HG03108 (cell line): ENCODE measurements around the gene PVALB.

Source experiments
- ATAC-seq: cut with Tn5 transposase; IDR thresholded peaks from one replicate; pipeline ENCODE4 v1.9.1; 2021; ENCODE audit warnings: moderate library complexity; ENCODE audit not compliant: unreplicated experiment

The PVALB gene

DNA sequence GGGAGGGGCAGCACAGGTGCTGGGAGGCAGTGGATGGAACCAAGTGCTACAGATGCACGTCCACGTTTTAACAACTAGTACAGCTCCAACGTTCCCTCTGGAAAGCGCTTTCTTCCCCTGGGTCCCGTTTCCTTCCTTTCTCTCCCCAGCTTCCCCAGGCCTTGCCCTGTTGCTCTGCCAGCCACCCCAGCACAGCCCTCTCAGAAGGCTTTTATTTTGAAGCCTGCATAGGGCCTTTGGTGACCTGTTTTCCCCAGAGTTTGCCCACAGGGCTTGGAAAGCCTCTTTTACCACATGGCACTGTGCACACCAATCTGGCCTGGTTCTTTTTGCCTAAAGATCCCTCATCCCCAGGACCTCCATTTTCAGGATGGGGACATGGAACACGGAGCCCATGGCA, 30.1 kb upstream of the PVALB start:
- no peak for ATAC-seq

DNA sequence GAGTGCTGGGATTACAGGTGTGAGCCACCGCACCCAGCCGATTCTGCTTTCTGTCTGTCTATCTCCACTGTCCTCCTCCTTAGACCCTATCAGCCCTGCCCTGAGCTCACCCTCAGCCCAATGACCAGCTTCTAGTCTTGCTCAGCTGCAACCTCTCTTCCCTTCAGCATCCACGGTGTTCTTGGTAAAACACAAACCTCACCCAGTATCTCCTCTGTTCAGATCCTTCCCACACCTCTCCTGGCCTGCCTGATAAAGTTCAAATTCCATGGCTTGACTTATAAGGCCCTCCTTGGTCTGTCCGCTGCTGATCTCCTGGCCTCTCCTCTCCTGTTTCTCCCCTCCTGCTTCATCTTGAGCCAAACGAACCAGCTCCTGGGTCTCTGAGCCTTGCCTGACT, 29.4 kb upstream of the PVALB start:
- ATAC-seq: no peak

DNA sequence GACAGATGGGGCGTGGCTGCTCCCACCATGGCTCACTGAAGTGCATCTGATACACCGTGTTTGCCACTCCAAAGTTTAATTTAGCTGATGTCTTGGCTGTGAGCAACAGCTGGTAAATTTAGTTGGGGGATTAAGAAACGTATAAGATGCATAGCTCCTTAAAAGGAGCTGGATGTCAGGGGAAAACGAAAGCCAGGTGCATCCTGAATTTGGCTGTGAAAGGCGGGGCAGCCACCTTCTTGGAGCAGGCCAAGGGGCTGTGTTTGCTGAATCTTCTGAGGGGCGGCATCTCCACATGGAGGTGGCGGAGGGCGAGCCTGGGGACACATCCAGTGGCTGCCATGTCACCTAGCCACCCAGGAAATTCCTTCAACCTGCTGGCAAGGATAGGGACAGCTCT, 23.3 kb upstream of the PVALB start:
- ATAC-seq: no peak

DNA sequence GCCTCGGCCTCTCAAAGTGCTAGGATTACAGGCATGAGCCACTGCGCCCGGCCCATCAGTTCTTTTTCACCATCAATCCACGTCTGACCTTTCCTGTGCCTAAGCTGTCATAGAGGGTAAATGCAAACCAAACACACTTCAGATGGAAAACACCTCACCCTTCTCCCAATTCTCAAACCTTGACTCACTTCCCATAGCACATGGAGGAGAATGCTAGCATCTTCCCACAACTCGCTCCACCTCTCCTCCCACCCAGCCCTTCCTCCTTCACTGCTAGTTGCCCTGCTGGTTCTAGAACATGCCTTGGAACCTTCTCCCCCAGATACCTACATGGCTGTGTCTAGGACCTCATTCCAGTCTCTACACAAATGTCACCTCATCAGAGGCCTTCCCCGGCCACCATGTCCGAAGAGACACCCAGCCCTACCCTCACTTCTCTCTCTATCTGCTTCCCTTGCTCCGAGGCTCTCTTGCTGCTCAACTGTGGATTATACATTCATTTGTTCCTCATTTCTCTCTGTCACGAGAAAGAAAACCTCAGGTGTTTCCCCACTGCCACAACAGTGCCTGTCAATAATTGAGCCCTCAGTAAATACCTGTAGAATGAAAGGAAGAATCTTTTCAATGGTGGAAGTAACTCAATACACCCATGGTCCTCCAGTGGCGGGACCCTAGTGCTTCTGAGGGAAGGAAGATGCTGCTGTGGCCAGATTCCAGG, 22.7 kb upstream of the PVALB start:
- no peak for ATAC-seq

DNA sequence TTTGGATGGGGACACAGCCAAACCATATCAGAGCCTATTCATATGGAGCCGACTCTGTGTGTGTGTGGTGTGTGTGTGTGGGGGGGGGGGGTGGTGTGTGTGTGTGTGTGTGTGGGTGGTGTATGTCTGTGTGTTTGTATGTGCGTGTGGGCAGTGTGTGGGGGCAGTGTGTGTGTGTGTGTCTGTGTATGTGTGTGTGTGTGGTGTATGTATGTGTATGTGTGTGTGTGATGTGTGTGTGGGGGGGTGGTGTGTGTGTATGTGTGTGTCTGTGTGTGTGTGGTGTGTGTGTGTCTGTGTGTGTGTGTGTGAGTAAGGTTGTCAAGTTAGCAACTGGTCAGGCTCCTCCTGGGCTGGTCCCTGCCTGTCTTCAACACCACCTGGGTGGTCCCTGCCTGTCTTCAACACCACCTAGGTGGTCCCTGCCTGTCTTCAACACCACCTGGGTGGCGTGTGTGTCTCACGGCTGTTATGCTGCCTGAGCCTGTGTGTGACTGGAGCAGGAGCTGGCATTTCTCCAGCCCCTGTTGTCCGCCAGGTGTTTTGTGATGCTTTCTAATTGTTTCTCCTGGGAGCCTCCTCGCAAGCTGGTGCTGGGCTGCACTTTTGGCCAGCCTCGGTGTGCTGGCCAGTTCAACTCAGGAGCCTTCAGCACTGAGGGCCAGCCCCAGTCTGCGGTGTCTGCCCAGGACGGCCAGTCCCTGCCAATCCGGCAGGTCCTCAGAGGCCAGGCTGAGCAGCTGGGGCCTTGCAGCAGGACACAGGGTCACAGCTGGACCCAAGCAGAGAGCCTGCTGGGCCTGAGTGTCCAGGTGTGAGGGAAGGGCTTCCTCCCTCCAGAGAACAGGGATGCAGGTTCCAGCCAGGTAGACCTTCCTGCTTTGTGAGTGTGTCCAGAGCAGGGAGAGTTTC, 21.5 kb upstream of the PVALB start:
- ATAC-seq: no peak

DNA sequence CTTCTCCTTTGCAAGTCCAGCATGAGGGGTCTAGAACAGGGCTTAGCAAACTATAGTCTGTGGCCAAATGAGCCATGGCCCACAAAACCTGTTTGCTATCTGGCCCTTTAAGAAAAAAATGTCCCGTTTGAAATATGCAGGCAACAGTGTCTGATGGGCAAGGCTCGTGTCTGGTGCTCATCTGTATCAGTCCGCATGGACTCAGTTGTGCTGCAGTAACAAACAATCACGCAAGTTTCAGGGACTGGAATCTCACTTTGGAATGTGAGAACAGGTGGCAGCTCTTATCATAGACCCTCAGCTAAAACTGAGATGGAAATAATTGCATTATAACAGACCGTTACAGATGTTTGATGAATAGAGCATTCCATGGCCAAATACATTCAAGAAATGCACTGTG, 19.1 kb upstream of the PVALB start:
- no peak for ATAC-seq

DNA sequence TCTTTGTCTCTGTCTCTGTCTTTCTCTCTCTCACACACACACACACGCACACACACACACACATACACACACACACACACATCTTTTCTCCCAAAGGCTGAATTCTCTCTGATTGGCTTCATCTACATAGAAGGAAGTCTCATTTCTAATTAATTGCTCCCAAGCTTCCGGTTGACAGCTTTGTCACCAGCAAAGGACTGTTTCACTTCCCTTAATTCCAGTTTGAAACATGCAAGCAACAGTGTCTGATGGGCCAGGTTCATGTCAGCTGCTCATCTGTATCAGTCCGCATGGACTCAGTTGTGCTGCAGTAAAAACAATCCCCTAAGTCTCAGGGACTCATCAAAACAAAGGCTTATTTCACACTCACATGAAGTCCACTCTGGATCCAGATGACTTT, 16.2 kb upstream of the PVALB start:
- no peak for ATAC-seq

DNA sequence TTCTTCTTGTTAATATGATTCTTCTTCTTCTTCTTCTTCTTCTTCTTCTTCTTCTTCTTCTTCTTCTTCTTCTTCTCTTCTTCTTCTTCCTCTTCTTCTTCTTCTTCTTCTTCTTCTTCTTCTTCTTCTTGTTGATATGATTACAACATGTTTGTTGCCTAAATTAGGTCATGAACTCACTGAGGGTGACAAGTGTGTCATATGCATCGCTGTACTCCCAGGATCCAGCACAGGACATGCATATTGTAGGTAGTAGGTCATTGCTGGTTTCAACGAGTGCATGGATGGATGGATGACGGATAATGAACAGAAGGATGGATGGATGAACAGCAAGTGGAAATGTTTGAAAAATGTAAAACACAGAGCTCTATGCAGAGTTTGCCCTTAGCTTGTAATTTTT, 14.9 kb upstream of the PVALB start:
- no peak for ATAC-seq

DNA sequence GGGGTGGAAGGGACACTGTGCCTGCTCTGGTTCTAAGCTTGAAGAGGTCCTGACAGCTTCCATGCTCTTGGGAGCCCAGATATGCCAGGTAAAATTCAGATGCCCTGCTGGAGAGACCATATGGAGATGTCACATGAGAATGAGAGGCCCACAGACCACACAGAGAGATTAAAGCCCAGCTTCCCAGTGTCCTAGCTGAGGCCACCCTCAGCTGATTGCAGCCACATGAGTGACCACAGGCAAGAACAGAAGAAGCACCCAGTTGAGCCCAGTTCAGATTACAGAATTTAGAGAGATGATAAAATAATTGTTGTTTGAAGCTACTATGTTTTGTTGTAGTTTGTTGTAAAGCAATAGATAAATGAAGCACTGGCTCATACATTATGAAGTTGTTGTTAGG, 14.4 kb upstream of the PVALB start:
- ATAC-seq: no peak

DNA sequence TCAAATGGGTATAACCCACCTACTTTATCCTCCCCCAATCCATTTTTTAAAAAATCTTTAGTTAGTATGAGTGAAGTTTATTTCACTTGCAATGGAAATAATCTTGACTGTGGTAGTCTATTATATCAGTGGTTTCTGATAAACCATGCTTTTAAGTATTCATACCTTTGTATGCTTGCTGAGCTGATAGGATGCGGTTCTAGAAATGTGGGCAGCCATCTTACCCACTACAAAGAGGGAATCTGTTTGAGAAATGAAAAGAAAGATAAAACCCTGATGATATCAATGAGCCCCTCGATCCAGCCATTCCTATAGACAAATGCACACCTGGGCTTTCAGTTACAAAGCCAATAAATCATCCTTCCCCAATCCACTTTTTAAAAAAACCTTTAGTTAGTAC, 13.8 kb upstream of the PVALB start:
- ATAC-seq: no peak

DNA sequence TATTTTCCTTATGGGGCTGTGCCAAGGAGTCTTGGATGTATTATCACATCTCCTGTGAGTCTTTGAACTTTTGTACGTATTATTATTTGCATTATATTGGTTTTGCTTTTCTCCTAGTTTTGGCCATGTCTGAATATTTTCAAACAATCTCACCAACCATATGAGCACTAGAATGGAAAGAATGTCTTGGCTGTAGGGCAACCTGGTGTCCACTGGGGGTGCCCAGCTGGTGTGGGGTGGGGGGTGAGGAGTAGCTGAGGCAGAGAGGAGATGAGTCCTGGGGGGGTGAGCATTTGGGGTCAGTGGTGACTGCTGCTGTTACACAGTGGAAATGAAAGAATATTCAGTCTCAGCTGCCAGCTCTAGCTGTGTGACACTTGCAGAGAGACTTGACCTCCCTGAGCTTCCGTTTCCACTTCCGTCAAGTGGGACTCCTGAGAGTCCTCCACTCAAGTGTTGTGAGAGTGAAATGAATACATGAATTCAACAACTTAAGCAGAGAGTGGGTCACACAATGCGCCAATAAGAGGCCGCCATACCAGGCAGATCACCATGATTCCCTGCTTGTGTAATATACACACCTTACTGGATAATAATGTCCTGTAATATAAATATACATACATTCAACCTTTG, 12.7 kb upstream of the PVALB start:
- no peak for ATAC-seq

DNA sequence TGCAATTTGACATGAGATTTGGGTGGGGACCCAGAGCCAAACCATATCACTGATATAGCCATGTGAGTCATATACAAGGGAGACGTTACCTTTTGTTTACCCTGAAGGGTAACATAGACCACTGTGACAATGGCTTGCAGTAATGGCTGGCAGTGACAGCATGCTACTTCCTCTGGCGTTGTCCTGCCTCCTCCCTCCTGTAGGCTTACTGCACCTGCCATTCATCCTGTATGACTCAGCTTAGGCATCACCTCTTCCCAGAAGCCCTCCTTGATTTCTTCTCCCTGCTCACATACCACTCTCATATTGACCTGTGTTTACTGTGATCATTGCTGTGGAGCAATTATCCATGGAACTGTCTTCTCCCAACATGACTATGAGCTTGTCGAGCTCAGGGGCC, 12.0 kb upstream of the PVALB start:
- ATAC-seq: no peak

DNA sequence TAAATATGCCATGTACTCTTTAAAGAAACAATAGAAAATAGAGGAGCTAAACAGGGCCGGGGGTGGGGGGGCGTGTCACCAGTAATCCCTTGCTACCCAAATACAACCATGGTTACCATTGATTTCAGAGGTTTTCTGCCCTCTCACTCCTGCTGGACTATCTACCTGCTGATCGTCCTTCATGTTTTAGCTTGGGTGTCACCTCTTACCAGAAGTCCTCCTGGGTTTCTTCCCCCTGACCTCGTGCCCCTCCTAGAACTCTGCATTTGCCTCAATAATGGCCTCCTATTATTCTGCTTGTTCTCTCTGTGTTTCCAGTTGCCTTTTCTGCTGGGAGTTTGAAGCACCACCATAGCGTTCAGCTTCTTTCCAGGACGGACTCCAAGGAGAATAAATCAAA, 9.4 kb upstream of the PVALB start:
- ATAC-seq: no peak

DNA sequence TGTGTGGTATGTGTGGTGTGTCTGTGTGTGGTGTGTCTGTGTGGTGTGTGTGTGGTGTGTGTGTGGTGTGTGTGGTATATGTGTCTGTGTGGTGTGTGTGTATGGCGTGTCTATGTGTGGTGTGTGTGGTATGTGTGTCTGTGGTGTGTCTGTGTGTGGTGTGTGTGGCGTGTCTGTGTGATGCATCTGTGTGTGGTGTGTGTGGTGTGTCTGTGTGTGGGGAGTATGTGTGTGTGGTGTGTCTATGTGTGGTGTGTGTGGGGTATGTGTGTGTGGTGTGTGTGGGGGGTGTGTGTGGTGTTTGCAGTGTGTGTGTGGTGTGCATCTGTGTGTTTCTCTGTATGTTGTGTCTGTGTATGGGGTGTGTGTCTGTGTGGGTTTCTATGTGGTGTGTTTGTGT, 7.8 kb upstream of the PVALB start:
- no peak for ATAC-seq

DNA sequence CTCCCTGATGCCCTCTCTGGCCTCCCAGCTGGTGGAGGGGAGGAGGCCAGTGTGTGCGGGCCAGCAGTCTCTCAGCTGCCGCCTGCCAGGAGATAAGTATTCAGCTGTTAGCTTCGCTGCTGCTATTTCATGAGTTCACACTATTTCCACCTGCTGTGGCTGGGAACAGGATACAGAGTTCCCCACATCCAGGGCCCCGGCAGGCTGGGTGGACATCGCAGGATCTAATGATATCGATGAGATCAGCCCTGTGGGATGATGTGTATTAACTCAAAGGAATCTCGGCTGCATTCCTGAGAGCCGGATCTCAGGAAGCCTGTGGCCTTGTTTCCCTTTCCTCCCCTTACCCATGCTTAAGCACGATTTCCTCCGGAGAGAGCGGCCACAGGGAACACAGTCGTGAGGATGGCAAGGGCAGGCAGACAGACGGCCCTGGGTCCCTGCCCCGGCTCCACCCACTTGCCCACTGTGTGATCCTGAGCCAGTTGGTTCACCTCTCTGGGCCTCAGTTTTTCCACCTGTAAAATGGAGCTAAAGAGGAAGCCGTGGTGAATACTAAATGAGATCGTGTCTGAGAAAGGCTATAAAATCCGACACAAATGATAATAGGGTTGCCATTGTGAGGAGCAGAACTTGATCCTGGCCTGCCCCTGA, 6.5 kb upstream of the PVALB start:
- ATAC-seq: no peak

DNA sequence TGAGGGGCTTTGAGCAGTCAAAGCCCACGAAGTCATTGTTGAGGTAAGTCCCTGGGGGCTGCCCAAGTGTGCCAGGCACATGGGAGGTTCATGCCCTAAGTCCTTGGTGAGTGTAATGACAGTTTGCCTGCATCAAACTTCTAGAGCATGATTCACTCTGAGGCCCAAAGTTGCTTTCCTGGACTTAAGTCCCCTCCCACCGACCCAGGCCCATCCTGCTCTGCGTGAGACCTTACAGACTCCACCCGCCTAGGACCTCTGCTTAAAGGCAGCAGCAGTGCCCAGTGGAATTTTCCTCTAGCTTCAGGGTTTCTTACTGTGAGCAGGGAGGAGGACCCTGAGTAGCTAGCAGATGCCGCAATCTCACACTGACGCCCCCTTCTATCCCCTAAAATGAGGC, 5.7 kb upstream of the PVALB start:
- ATAC-seq: no peak

DNA sequence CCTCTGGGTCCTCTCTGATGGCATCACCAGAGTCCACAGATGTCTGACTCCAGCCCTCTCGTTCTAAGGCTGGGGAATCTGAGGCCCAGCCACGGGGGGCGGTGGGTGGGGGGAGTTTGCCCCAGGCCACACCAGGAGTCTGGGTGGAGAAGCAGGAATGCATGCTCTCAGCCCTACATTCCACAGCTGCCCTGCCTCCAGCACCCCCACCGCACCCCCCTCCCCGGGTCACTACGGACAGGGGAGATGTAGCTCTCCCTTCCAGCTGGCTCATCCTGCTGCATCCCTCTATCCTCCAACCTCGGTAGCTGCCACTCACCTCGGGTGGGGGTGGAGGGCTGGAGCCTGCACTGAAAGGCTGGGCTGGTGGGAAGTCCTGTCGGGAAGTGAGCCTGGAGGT, 2.3 kb upstream of the PVALB start:
- ATAC-seq: no peak

DNA sequence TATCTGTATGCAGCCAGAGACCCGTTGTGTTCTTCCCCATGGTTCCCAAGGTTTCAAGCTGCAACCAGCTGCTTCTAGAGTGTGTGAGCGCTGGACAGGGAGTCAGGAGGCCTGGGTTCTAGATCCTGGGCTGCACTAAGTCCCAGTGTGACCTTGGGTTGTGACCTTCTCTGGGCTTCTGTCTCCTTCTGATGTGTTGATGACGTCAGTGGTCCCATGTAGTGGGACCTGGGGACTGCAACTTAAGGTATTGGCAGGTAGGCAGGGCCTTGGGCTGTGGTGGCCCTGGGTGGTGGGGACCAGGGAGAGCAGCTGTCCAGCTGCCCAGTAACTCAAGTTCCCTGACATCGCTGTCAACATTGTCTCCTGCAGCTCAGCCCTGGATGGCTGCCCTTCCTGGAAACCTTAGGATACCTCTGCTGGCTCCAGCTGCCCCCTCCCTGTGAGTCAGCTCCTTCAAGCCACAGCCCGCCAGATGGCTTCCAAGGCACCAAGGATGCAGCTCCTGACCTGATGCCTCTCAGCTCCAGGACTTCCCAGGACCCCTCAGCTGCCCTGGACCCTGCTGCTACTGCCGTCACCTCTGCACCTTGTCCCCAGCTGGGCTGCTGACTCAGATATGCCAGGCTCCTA, 1.3 kb upstream of the PVALB start:
- no peak for ATAC-seq

DNA sequence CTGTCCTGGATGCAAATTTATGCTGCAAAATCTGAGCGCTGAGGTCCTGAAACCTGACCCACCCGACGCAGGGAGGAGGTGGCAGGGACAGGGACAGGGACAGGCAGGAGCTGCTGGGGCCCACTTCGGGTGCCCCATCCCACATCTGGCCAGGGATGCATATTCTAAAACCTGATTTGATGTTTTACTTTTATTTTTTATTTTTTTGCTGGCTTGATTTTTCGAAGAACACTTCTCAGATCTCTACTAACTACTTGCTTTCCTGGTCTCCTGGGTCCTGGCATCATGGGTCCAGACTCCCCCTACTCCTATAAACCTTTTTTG, 652 bp upstream of the PVALB start:
- ATAC-seq: no peak

DNA sequence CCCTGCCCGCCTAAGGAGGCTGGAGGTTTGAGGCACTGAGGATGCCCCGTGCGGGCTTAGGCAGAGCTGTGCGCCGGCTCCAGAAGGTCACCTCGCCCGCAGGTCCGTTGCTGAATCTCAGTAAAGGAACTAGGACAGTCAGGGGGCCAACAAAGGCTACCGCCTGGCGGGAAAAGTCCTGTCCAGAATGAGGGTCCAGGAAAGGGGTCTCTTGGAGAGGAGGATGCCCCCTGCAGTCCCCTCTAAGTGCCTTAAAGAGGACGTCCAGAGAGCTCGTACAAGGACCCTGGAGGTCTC, 548 bp downstream of the PVALB start:
- ATAC-seq: no peak

DNA sequence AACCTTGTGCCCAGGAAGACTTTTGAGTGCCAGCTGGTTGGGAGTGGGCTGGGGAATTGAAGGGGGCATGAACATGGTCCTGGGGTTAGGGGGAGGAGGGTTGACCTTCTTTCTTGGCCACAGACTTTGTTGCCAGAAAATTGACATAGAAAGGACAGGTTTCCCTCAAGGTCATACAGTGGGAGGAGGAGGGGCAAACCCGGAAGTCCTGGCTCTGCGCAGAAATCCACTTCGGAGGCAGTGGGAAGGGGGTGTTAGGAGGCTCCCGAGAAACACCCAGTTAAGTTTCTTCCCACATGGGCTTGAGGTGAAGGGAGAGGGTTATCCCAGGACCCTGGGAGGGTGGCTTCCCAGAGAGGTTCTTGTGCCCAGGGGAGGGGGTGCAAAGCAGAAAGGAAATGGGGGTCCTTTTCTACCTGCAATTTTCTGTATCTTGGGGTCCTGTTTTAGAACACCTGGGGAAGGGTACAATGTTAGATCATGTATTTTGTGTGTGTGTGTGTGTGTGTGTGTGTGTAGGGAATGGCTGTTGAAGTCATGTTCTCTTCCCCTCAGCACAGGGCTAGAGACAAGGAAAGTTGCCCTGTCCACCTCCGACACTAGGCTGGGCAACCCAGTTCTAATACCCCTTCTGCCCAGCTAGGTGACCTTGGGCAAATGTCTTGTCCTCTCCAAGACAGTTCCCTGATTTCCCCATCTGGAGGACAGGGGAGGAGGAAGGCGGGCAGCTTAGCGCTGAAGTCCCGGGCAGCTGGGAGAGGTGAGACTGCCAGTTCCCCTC, 1.1 kb downstream of the PVALB start:
- no peak for ATAC-seq
